ENCODE data around the gene ROR2. TPM values are rescaled to one million over a fixed set of nuclear protein-coding genes. Genes with fewer than 3 reads are reported as not detected.
"Not testable (repeated sequence)": the region's sequence is repeated elsewhere in the genome, so short reads cannot be mapped to it uniquely, and the experiment has no call there.

The ROR2 gene
- total and polyA plus RNA-seq, 9 donors = 2.1 to 9.4 (median 4.6) TPM

DNA sequence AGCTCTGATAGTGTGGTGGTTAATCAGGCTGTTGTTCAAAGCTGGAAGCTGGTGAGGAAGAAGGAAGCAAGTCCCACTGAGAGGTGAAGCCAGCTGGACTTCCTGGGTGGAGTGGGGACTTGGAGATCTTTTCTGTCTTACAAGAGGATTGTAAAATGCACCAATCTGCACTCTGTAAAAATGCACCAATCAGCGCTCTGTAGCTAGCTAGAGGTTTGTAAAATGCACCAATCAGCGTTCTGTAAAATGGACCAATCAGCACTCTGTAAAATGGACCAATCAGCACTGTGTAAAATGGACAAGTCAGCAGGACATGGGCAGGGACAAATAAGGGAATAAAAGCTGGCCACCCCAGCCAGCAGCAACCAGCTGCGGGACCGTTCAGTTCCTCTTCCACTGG is 432.7 kb downstream of the ROR2 start:
- 63% methylated on average over 3 of the region's 4 CpGs for WGBS (ENCODE audit: insufficient coverage)
- H3K36me3 ChIP-seq (ENCODE audit: control insufficient read depth, insufficient read depth, low read length); H3K27me3 ChIP-seq (ENCODE audit: control insufficient read depth, insufficient read depth, low read length); DNase-seq; H3K4me1 ChIP-seq (ENCODE audit: control insufficient read depth, insufficient read depth, low read length); H3K4me3 ChIP-seq (ENCODE audit: low read length); H3K27ac ChIP-seq (ENCODE audit: low read length); H3K9me3 ChIP-seq (replicated peaks; ENCODE audit: control insufficient read depth, low read depth, low read length): not testable (repeated sequence)

DNA sequence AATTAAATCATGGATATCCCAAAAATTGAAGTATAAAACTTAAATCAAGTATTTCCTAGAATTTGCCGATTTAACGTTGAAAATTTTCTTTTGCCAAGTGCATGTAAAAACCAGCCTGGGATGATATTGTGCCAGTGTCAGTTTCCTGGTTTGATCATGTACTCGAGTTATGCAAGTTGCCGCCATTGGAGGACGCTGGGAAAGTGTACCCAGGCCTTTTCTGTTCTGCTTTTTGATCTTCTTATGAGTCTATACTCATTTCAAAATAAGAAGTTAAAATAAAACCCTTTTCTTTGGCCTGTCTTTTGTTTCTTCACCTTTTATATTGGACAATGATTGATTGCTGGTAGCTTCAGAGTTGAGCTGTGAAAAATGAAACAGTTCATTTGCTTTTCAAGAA is 433.3 kb downstream of the ROR2 start:
- H3K27ac ChIP-seq (ENCODE audit: low read length) = no peak overlapping the region
- H3K27me3 ChIP-seq (ENCODE audit: control insufficient read depth, insufficient read depth, low read length) = no peaks in the 10 kb centered on the region
- peaks cover 3% of the 10 kb centered on the region for H3K4me1 ChIP-seq (ENCODE audit: control insufficient read depth, insufficient read depth, low read length)
- DNase-seq = no peak
- H3K4me3 ChIP-seq (ENCODE audit: low read length) = no peak overlapping the region
- no CpG with 5 or more reads among the region's 5 CpGs for WGBS (ENCODE audit: insufficient coverage)
- H3K36me3 ChIP-seq (ENCODE audit: control insufficient read depth, insufficient read depth, low read length) = no peaks in the 10 kb centered on the region
- peaks cover 3% of the 10 kb centered on the region for H3K9me3 ChIP-seq (replicated peaks; ENCODE audit: control insufficient read depth, low read depth, low read length)

DNA sequence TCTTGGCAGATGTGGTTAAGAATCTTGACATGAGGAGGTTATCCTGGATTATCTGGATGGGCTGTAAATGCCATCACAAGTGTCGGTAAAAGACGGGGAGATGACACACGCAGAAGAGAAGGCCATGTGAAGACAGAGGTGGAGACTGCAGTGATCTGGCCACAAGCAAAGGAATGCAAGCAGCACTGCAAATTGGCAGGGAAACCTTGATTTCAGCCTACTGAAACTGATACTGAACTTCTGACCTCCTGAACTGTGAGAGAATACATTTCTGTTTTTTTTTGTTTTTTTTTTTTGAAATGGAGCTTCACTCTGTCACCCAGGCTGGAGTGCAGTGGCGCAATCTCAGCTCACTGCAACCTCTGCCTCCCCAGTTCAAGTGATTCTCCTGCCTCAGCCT is 433.9 kb downstream of the ROR2 start:
- Histone ChIP-seq H3K27ac (ENCODE audit: low read length) (no peak overlapping the region), H3K4me1 (ENCODE audit: control insufficient read depth, insufficient read depth, low read length) (peaks cover 3% of the 10 kb centered on the region), H3K9me3 (replicated peaks; ENCODE audit: control insufficient read depth, low read depth, low read length) (peaks cover 3% of the 10 kb centered on the region), H3K27me3 (ENCODE audit: control insufficient read depth, insufficient read depth, low read length) (no peaks in the 10 kb centered on the region), H3K36me3 (ENCODE audit: control insufficient read depth, insufficient read depth, low read length) (no peaks in the 10 kb centered on the region), H3K4me3 (ENCODE audit: low read length) (no peak overlapping the region)
- WGBS (ENCODE audit: insufficient coverage) = 75% methylated on average over 2 of the region's 4 CpGs
- DNase-seq = no peak

DNA sequence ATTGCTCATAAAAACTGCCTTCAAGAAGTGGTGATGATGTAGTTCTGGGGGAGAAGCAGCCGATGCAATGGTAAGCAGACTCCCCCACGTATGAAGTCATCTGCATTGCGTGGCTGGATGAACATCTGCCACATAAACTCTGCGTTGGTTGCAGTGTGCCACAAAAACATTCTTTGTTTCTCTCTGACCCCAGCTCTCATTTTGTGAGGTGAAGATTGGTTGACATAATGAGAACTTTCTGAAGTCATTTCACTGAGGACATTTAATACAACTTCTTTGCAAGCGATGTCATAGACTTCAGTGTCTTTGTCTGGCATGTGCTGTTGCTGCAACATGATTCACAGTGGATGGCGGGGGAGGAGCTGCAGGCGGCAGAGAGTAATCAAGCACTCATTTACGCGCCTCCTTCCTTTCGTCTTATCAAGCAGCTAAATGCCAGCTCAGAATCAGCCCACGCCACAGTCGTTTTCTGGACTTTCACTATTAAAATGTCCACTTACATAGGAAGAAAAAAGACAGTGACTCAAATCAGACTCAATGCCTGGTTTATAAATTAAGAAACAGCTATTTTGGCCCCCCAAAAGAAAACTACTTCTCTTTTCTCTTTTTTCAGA is 434.8 kb downstream of the ROR2 start:
- DNase-seq = peak; percentile 25
- peaks cover 3% of the 10 kb centered on the region for H3K9me3 ChIP-seq (replicated peaks; ENCODE audit: control insufficient read depth, low read depth, low read length)
- no peak overlapping the region for H3K4me3 ChIP-seq (ENCODE audit: low read length)
- H3K27me3 ChIP-seq (ENCODE audit: control insufficient read depth, insufficient read depth, low read length) = no peaks in the 10 kb centered on the region
- H3K4me1 ChIP-seq (ENCODE audit: control insufficient read depth, insufficient read depth, low read length) = peaks cover 3% of the 10 kb centered on the region
- WGBS (ENCODE audit: insufficient coverage) = 41% methylated on average over 5 of the region's 12 CpGs
- H3K27ac ChIP-seq (ENCODE audit: low read length) = no peak overlapping the region
- no peaks in the 10 kb centered on the region for H3K36me3 ChIP-seq (ENCODE audit: control insufficient read depth, insufficient read depth, low read length)

Other genes with a start within 250 kb of the ROR2 start
- 47.7 TPM for gene SPTLC1, start 165.2 kb upstream of the ROR2 start, total RNA-seq
- 10 to 100 TPM; 38.3 to 56.4 (median 42.5) TPM for gene SPTLC1, start 165.2 kb upstream of the ROR2 start, polyA plus RNA-seq (ENCODE audit: insufficient read depth in 1 of 8, insufficient read length in 8 of 8, low replicate concordance in 1 of 8)

All from muscle of leg (tissue), 11 donors.